Peyer's patch (tissue), 4 donors: Measurements from ENCODE around the gene SPAG4.

ENCODE experiments used
- POLR2A ChIP-seq, 2 donors: fragments of 450-650 bp; IDR thresholded peaks; one replicate each; pipeline ENCODE4 v1.5.1; 2017; ENCODE audit warnings: antibody characterized with exemption in 2 of 2, mild to moderate bottlenecking in 2 of 2, moderate library complexity in 2 of 2
- TF ChIP-seq, protein P1 (sequence below), 6 experiments: fragments of 450-650 bp in 4 of 6; fragments of 200-600 bp in 2 of 6; sonication (generic) in 1 of 6; IDR thresholded peaks; one replicate each; pipeline ENCODE4 v1.5.1; 2017 to 2019; ENCODE audit warnings: antibody characterized with exemption in 6 of 6, mild to moderate bottlenecking in 3 of 6, moderate library complexity in 1 of 6

- TF ChIP-seq, protein P1, sequence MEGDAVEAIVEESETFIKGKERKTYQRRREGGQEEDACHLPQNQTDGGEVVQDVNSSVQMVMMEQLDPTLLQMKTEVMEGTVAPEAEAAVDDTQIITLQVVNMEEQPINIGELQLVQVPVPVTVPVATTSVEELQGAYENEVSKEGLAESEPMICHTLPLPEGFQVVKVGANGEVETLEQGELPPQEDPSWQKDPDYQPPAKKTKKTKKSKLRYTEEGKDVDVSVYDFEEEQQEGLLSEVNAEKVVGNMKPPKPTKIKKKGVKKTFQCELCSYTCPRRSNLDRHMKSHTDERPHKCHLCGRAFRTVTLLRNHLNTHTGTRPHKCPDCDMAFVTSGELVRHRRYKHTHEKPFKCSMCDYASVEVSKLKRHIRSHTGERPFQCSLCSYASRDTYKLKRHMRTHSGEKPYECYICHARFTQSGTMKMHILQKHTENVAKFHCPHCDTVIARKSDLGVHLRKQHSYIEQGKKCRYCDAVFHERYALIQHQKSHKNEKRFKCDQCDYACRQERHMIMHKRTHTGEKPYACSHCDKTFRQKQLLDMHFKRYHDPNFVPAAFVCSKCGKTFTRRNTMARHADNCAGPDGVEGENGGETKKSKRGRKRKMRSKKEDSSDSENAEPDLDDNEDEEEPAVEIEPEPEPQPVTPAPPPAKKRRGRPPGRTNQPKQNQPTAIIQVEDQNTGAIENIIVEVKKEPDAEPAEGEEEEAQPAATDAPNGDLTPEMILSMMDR (IDR thresholded peaks at IDR 0.05), result no peak
- TF ChIP-seq POLR2A (IDR thresholded peaks at IDR 0.05), result no peak
Observed at GRCh38 chr20:35595901-35596300, 19.7 kb upstream of the SPAG4 start.
